Stomach (tissue), 9 donors: ENCODE results near the gene MEIOC. TPM values are rescaled to one million over a fixed set of nuclear protein-coding genes. Genes with fewer than 3 reads are reported as not detected.
A peak's percentile ranks its signal among the peaks of the same experiment; 100 is the strongest.
"Not testable (repeated sequence)": the region's sequence is repeated elsewhere in the genome, so short reads cannot be mapped to it uniquely, and the experiment has no call there.

Source experiments
- DNase-seq, 2 donors: peaks; one replicate each; pipeline versions ENCODE4 v3.0.0 to v3.0.0-alpha.2; 2013 to 2019
- H3K27ac ChIP-seq, 5 donors: fragments of 200-600 bp in 4 of 5; sonication (generic) in 4 of 5; one replicate each; pipeline ENCODE4 v1.5.1; 2013 to 2019; ENCODE audit warnings: mild to moderate bottlenecking in 1 of 5, moderate library complexity in 1 of 5
- H3K27me3 ChIP-seq, 3 donors: fragments of 200-600 bp; sonication (generic); one replicate each; pipeline ENCODE4 v1.5.1; 2017 to 2019; ENCODE audit warnings: mixed run types in 1 of 3
- H3K36me3 ChIP-seq, 4 donors: fragments of 200-600 bp; sonication (generic); 1 replicate in 3 of 4; 2 replicates in 1 of 4; pipeline ENCODE4 v1.5.1; 2016 to 2019
- H3K4me1 ChIP-seq, 4 donors: fragments of 200-600 bp; sonication (generic); one replicate each; pipeline ENCODE4 v1.5.1; 2016 to 2019
- H3K4me3 ChIP-seq, 4 donors: fragments of 200-600 bp; sonication (generic) in 3 of 4; one replicate each; pipeline ENCODE4 v1.5.1; 2016 to 2019; ENCODE audit warnings: mild to moderate bottlenecking in 1 of 4
- H3K9me3 ChIP-seq, 4 donors: fragments of 200-600 bp; sonication (generic); one replicate each; pipeline ENCODE4 v1.5.1; 2016 to 2019
- CTCF ChIP-seq, 7 experiments: fragments of 450-650 bp in 4 of 7; fragments of 200-600 bp in 3 of 7; sonication (generic) in 3 of 7; IDR thresholded peaks; one replicate each; pipeline ENCODE4 v1.5.1; 2016 to 2019; ENCODE audit warnings: antibody characterized with exemption in 7 of 7, control low read depth in 2 of 7, mild to moderate bottlenecking in 1 of 7
- EP300 ChIP-seq: sonication (generic); formaldehyde crosslinking; IDR thresholded peaks from one replicate; pipeline ENCODE4 v1.6.1; 2017; ENCODE audit warnings: antibody characterized with exemption
- POLR2A ChIP-seq, 4 donors: fragments of 450-650 bp; IDR thresholded peaks; one replicate each; pipeline ENCODE4 v1.6.1; 2016; ENCODE audit warnings: antibody characterized with exemption in 4 of 4, control low read depth in 2 of 4, mild to moderate bottlenecking in 1 of 4, moderate library complexity in 1 of 4
- POLR2AphosphoS5 ChIP-seq, 3 donors: sonication (generic); formaldehyde crosslinking; IDR thresholded peaks; one replicate each; pipeline ENCODE4 v1.6.1; 2016; ENCODE audit warnings: antibody characterized with exemption in 3 of 3
- whole genome bisulfite sequencing, 5 donors: extraction: QIAGEN DNeasy Blood & Tissue Kit in 3 of 5; methylation state at CpG; one replicate each; pipeline versions ENCODE4 v1.1.5 to v1.1.7; 2013 to 2018; 5-methylcytosine and 5-hydroxymethylcytosine counted together
- intact Hi-C: fragments of 100-400 bp; cut with DNase I; formaldehyde crosslinking; loops from one replicate; pipeline ENCODE4 v1.15.1; 2023; ENCODE audit warnings: low total_unique reads
- polyA plus RNA-seq, 3 donors: library from polyadenylated mRNA; stranded (reverse); fragments of 200-250 nt; gene quantifications; one replicate each; pipeline ENCODE4 v1.2.3, GENCODE V29; 2013
- total RNA-seq, 5 donors: library from RNA; depleted of rRNA; stranded (reverse); fragments of >200 nt; gene quantifications; one replicate each; pipeline versions ENCODE4 v1.1.0 to v1.2.3, GENCODE V29; 2014 to 2016
- donor health status: healthy with polysubstance abuse.
- donor health status: Bipolar disorder and iron deficiency.
- donor health status: healthy.

Gene MEIOC
- total and polyA plus RNA-seq, 8 donors = 0.03 TPM; not detected in 7

- Histone ChIP-seq H3K27ac (no peak overlapping the region), H3K9me3 (no peaks in the 10 kb centered on the region), H3K36me3 (peaks cover 18 to 45% (median 40%) of the 10 kb centered on the region in 4 donors), H3K27me3 (no peaks in the 10 kb centered on the region), H3K4me3 (no peak overlapping the region), H3K4me1 (peaks cover 16 to 30% (median 24%) of the 10 kb centered on the region in 4 donors)
- DNase-seq = no peak
- intact Hi-C loops = no loop called here
- no peak for TF ChIP-seq POLR2AphosphoS5 (IDR thresholded peaks at IDR 0.05)
- no peak for TF ChIP-seq EP300
- no peak for TF ChIP-seq POLR2A (IDR thresholded peaks at IDR 0.05)
- no peak for TF ChIP-seq CTCF (IDR thresholded peaks at IDR 0.05)
- 89 to 95% (median 91%) methylated on average over 1 of the region's 1 CpG for WGBS, 5 donors
Observed at GRCh38 chr17:44687756-44688155, 31.5 kb downstream of the MEIOC start.

- no peak for DNase-seq
- no peaks in the 10 kb centered on the region for H3K27me3 ChIP-seq
- intact Hi-C loops = no loop called here
- no peak overlapping the region for H3K27ac ChIP-seq
- H3K4me3 ChIP-seq = peak overlapping the region in 1 of 4 donors; percentile 93
- peaks cover 13 to 41% (median 36%) of the 10 kb centered on the region in 4 donors for H3K36me3 ChIP-seq
- peaks cover 16 to 30% (median 24%) of the 10 kb centered on the region in 4 donors for H3K4me1 ChIP-seq
- TF ChIP-seq POLR2A (IDR thresholded peaks at IDR 0.05) = no peak
- no peak for TF ChIP-seq EP300
- no peak for TF ChIP-seq CTCF (IDR thresholded peaks at IDR 0.05)
- TF ChIP-seq POLR2AphosphoS5 (IDR thresholded peaks at IDR 0.05) = no peak
- no peaks in the 10 kb centered on the region for H3K9me3 ChIP-seq
- WGBS, 5 donors = 75 to 94% (median 82%) methylated on average over 2 of the region's 2 CpGs
Observed at GRCh38 chr17:44688200-44688599, 31.9 kb downstream of the MEIOC start.

- Histone ChIP-seq H3K4me1 (peaks cover 16 to 30% (median 24%) of the 10 kb centered on the region in 4 donors), H3K9me3 (no peaks in the 10 kb centered on the region), H3K27me3 (no peaks in the 10 kb centered on the region), H3K36me3 (peaks cover 7 to 34% (median 29%) of the 10 kb centered on the region in 4 donors), H3K4me3 (peak overlapping the region; percentile 65 to 99 (median 88)), H3K27ac (peak overlapping the region; percentile 64 to 87 (median 74))
- no peak for TF ChIP-seq POLR2AphosphoS5 (IDR thresholded peaks at IDR 0.05)
- TF ChIP-seq CTCF (IDR thresholded peaks at IDR 0.05) = no peak
- no peak for TF ChIP-seq POLR2A (IDR thresholded peaks at IDR 0.05)
- TF ChIP-seq EP300 = no peak
- WGBS, 5 donors = 1 to 4% (median 3%) methylated on average over 10 to 13 of the region's 13 CpGs
- no peak for DNase-seq
- intact Hi-C loops = no loop called here
Observed at GRCh38 chr17:44688675-44689476, 32.6 kb downstream of the MEIOC start.

- peak; percentile 91 to 97 for DNase-seq
- Histone ChIP-seq H3K9me3 (no peaks in the 10 kb centered on the region), H3K4me1 (peaks cover 16 to 30% (median 24%) of the 10 kb centered on the region in 4 donors), H3K27ac (peak within 1 kb of the TSS; percentile 64 to 87 (median 74)), H3K36me3 (peaks cover 0 to 26% (median 21%) of the 10 kb centered on the region in 4 donors), H3K4me3 (peak within 1 kb of the TSS; percentile 65 to 99 (median 88)), H3K27me3 (no peaks in the 10 kb centered on the region)
- WGBS, 5 donors = 0 to 1% (median 0%) methylated on average over 42 to 51 of the region's 51 CpGs
- TF ChIP-seq CTCF (IDR thresholded peaks at IDR 0.05) (peak in 1 of 7 experiments; percentile 9), EP300 (no peak), POLR2A (IDR thresholded peaks at IDR 0.05) (peak in 1 of 4 donors; percentile 47), POLR2AphosphoS5 (IDR thresholded peaks at IDR 0.05) (peak; percentile 75 to 93 (median 79))
- intact Hi-C loops = no loop called here
Observed at GRCh38 chr17:44689477-44690217, 33.4 kb downstream of the MEIOC start, which contains the start of gene CCDC43. TSS of gene CCDC43 (minus strand) at chr17:44689776. CDS start at chr17:44689753, 23 bp downstream.

GRCh38 chr17:44690746-44691306 is 34.6 kb downstream of the MEIOC start:
- Histone ChIP-seq H3K4me1 (peaks cover 16 to 30% (median 24%) of the 10 kb centered on the region in 4 donors), H3K36me3 (peaks cover 0 to 16% (median 15%) of the 10 kb centered on the region in 4 donors), H3K27ac (peak overlapping the region in 4 of 5 donors; percentile 71 to 87 (median 80))
- H3K4me3 ChIP-seq, H3K9me3 ChIP-seq, H3K27me3 ChIP-seq, intact Hi-C loops: not testable (repeated sequence)
- 80 to 84% (median 82%) methylated on average over 21 of the region's 21 CpGs for WGBS, 5 donors
- peak in 1 of 2 donors; percentile 21 for DNase-seq
